GM08714 (cell line): ENCODE results near the gene ADAM12.
"Not testable (repeated sequence)": the region's sequence is repeated elsewhere in the genome, so short reads cannot be mapped to it uniquely, and the experiment has no call there.

Source experiments
- H3K4me3 ChIP-seq: fragments of 200-500 bp; sonication (Bioruptor generic); 2 replicates; pipeline ENCODE4 v1.5.1; 2014; ENCODE audit warnings: mild to moderate bottlenecking, low read length, inconsistent platforms
- ZNF274 ChIP-seq: IDR thresholded peaks from 2 replicates; pipeline ENCODE4 v1.6.1; 2012; ENCODE audit warnings: mild to moderate bottlenecking, low read depth, low read length

ADAM12 gene

GRCh38 chr10:126393076-126393475 is 4.8 kb upstream of the ADAM12 start:
- TF ChIP-seq ZNF274, result no peak
- H3K4me3 ChIP-seq, result no peak overlapping the region

- H3K4me3 ChIP-seq, result no peak overlapping the region
- no peak for TF ChIP-seq ZNF274
Observed at GRCh38 chr10:126392469-126392868, 4.2 kb upstream of the ADAM12 start.

GRCh38 chr10:126392068-126392467 is 3.8 kb upstream of the ADAM12 start:
- no peak for TF ChIP-seq ZNF274
- no peak overlapping the region for H3K4me3 ChIP-seq

- TF ChIP-seq ZNF274, result no peak
- no peak overlapping the region for H3K4me3 ChIP-seq
Observed at GRCh38 chr10:126391192-126391885, 3.1 kb upstream of the ADAM12 start.

GRCh38 chr10:126390324-126390723 is 2.0 kb upstream of the ADAM12 start:
- no peak overlapping the region for H3K4me3 ChIP-seq
- no peak for TF ChIP-seq ZNF274

GRCh38 chr10:126387041-126387921 is 996 bp downstream of the ADAM12 start:
- TF ChIP-seq ZNF274, result no peak
- no peak overlapping the region for H3K4me3 ChIP-seq

- no peak overlapping the region for H3K4me3 ChIP-seq
- no peak for TF ChIP-seq ZNF274
Observed at GRCh38 chr10:126384269-126384873, 3.9 kb downstream of the ADAM12 start.

- H3K4me3 ChIP-seq, result no peak overlapping the region
- no peak for TF ChIP-seq ZNF274
Observed at GRCh38 chr10:126380352-126381076, 7.8 kb downstream of the ADAM12 start.

- not testable (repeated sequence) for H3K4me3 ChIP-seq
Observed at GRCh38 chr10:126379166-126379565, 9.1 kb downstream of the ADAM12 start.

- H3K4me3 ChIP-seq, result no peak overlapping the region
- TF ChIP-seq ZNF274, result no peak
Observed at GRCh38 chr10:126376956-126377355, 11.3 kb downstream of the ADAM12 start.

GRCh38 chr10:126375926-126376554 is 12.2 kb downstream of the ADAM12 start:
- TF ChIP-seq ZNF274, result no peak

GRCh38 chr10:126375299-126375698 is 13.0 kb downstream of the ADAM12 start:
- TF ChIP-seq ZNF274, result no peak
- no peak overlapping the region for H3K4me3 ChIP-seq

More at GRCh38 chr10:126375926-126376554, 12.2 kb downstream of the ADAM12 start:
- H3K4me3 ChIP-seq, result no peak overlapping the region

- no peak for TF ChIP-seq ZNF274
- H3K4me3 ChIP-seq, result no peak overlapping the region
Observed at GRCh38 chr10:126374435-126374834, 13.8 kb downstream of the ADAM12 start.

- no peak for TF ChIP-seq ZNF274
- H3K4me3 ChIP-seq, result no peak overlapping the region
Observed at GRCh38 chr10:126373972-126374371, 14.3 kb downstream of the ADAM12 start.
